Cardiac muscle cell (in vitro differentiated cells and primary cell): ENCODE results near the gene PTH1R. TPM values are rescaled to one million over a fixed set of nuclear protein-coding genes. Genes with fewer than 3 reads are reported as not detected.

Experiments used
- DNase-seq, 2 donors: peaks; one replicate each; pipeline versions ENCODE4 v3.0.0 to v3.0.0-alpha.2; 2010 to 2017; ENCODE audit warnings: low read depth in 1 of 2, low spot score in 1 of 2
- H3K27ac ChIP-seq: fragments of 200-600 bp; sonication (generic); 2 replicates; pipeline ENCODE4 v1.5.1; 2016
- H3K27me3 ChIP-seq: fragments of 200-600 bp; sonication (generic); 2 replicates; pipeline ENCODE4 v1.6.0; 2016; ENCODE audit warnings: control low read depth
- H3K36me3 ChIP-seq: fragments of 200-600 bp; sonication (generic); 2 replicates; pipeline ENCODE4 v1.5.1; 2016; ENCODE audit warnings: control low read depth
- H3K4me1 ChIP-seq: fragments of 200-600 bp; sonication (generic); 2 replicates; pipeline ENCODE4 v1.8.1; 2017; ENCODE audit warnings: low read depth, mild to moderate bottlenecking, mixed run types
- H3K4me3 ChIP-seq: fragments of 200-600 bp; sonication (generic); 2 replicates; pipeline ENCODE4 v1.5.1; 2016; ENCODE audit warnings: mild to moderate bottlenecking
- H3K9me3 ChIP-seq: fragments of 200-600 bp; sonication (generic); 2 replicates; pipeline ENCODE4 v1.5.1; 2017; ENCODE audit warnings: low read depth, mild to moderate bottlenecking, control low read depth
- CTCF ChIP-seq: IDR thresholded peaks from 2 replicates; pipeline ENCODE4 v1.5.1; 2012; ENCODE audit warnings: low read depth, mild to moderate bottlenecking, low read length
- polyA plus RNA-seq: library from polyadenylated mRNA; unstranded; fragments of >200 nt; fragmentation: Nextera tagmentation; extraction: Ambion mirVana; gene quantifications from 2 replicates; pipeline ENCODE4 v1.2.1, GENCODE V29; 2016
- total RNA-seq: library from RNA; depleted of rRNA; stranded (reverse); fragments of >200 nt; gene quantifications from 2 replicates; pipeline ENCODE4 v1.2.3, GENCODE V29; 2016

Gene PTH1R
- total and polyA plus RNA-seq, 2 experiments from 2014 or later = 112 to 121 TPM

- no peak for DNase-seq
- Histone ChIP-seq H3K4me1 (peaks cover 46% of the 10 kb centered on the region), H3K4me3 (no peak overlapping the region), H3K27me3 (no peaks in the 10 kb centered on the region), H3K36me3 (no peaks in the 10 kb centered on the region), H3K9me3 (no peaks in the 10 kb centered on the region), H3K27ac (no peak overlapping the region)
- no peak for TF ChIP-seq CTCF
Observed at GRCh38 chr3:46893763-46894162, 16.2 kb downstream of the PTH1R start.

DNA sequence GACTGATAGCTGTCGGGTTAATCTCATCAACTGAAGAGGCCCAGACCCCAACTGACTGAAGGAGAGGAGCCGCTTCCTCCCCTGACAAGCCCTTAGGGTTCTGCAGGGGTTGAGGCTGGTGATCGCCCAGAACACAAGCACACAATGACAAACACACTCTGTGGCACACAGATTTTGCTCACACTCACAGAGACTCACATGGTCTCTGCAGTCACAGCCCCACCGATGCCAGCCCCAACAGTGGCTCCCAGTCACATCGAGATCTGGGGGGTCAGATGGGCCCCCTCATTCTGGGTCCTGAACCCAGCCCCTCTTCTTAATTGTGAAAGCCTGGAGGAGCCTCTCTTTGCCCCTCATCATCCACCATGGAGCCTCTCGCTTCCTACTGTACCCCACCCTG is 16.7 kb downstream of the PTH1R start:
- DNase-seq = no peak
- Histone ChIP-seq H3K27me3 (no peaks in the 10 kb centered on the region), H3K4me3 (no peak overlapping the region), H3K36me3 (no peaks in the 10 kb centered on the region), H3K27ac (no peak overlapping the region), H3K4me1 (peaks cover 41% of the 10 kb centered on the region), H3K9me3 (no peaks in the 10 kb centered on the region)
- TF ChIP-seq CTCF = no peak

- no peak overlapping the region for H3K27ac ChIP-seq
- no peaks in the 10 kb centered on the region for H3K9me3 ChIP-seq
- peaks cover 31% of the 10 kb centered on the region for H3K4me1 ChIP-seq
- H3K27me3 ChIP-seq = no peaks in the 10 kb centered on the region
- peak; percentile 65 to 67 for DNase-seq
- no peaks in the 10 kb centered on the region for H3K36me3 ChIP-seq
- TF ChIP-seq CTCF = peak; percentile 92
- H3K4me3 ChIP-seq = no peak overlapping the region
Observed at GRCh38 chr3:46895204-46895660, 17.7 kb downstream of the PTH1R start.

- Histone ChIP-seq H3K4me3 (no peak overlapping the region), H3K36me3 (no peaks in the 10 kb centered on the region), H3K27ac (no peak overlapping the region), H3K9me3 (no peaks in the 10 kb centered on the region), H3K27me3 (no peaks in the 10 kb centered on the region), H3K4me1 (peaks cover 29% of the 10 kb centered on the region)
- no peak for DNase-seq
- no peak for TF ChIP-seq CTCF
Observed at GRCh38 chr3:46895761-46896160, 18.2 kb downstream of the PTH1R start.

GRCh38 chr3:46896386-46896785 is 18.9 kb downstream of the PTH1R start:
- Histone ChIP-seq H3K4me3 (no peak overlapping the region), H3K27me3 (no peaks in the 10 kb centered on the region), H3K9me3 (no peaks in the 10 kb centered on the region), H3K36me3 (no peaks in the 10 kb centered on the region), H3K4me1 (peaks cover 23% of the 10 kb centered on the region), H3K27ac (no peak overlapping the region)
- DNase-seq = no peak
- TF ChIP-seq CTCF = no peak

- no peak for TF ChIP-seq CTCF
- no peaks in the 10 kb centered on the region for H3K9me3 ChIP-seq
- H3K36me3 ChIP-seq = no peaks in the 10 kb centered on the region
- peaks cover 16% of the 10 kb centered on the region for H3K4me1 ChIP-seq
- DNase-seq = no peak
- no peaks in the 10 kb centered on the region for H3K27me3 ChIP-seq
- H3K27ac ChIP-seq = no peak overlapping the region
- no peak overlapping the region for H3K4me3 ChIP-seq
Observed at GRCh38 chr3:46897031-46897430, 19.5 kb downstream of the PTH1R start.
